Fibroblast of skin of left quadriceps (primary cell): ENCODE results near the gene DSG3.

Experiments used
- DNase-seq, 2 experiments: peaks; one replicate each; pipeline ENCODE4 v3.0.0-alpha.2; 2013; ENCODE audit warnings: low read depth in 2 of 2

DSG3 gene, protein sequence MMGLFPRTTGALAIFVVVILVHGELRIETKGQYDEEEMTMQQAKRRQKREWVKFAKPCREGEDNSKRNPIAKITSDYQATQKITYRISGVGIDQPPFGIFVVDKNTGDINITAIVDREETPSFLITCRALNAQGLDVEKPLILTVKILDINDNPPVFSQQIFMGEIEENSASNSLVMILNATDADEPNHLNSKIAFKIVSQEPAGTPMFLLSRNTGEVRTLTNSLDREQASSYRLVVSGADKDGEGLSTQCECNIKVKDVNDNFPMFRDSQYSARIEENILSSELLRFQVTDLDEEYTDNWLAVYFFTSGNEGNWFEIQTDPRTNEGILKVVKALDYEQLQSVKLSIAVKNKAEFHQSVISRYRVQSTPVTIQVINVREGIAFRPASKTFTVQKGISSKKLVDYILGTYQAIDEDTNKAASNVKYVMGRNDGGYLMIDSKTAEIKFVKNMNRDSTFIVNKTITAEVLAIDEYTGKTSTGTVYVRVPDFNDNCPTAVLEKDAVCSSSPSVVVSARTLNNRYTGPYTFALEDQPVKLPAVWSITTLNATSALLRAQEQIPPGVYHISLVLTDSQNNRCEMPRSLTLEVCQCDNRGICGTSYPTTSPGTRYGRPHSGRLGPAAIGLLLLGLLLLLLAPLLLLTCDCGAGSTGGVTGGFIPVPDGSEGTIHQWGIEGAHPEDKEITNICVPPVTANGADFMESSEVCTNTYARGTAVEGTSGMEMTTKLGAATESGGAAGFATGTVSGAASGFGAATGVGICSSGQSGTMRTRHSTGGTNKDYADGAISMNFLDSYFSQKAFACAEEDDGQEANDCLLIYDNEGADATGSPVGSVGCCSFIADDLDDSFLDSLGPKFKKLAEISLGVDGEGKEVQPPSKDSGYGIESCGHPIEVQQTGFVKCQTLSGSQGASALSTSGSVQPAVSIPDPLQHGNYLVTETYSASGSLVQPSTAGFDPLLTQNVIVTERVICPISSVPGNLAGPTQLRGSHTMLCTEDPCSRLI

DNA sequence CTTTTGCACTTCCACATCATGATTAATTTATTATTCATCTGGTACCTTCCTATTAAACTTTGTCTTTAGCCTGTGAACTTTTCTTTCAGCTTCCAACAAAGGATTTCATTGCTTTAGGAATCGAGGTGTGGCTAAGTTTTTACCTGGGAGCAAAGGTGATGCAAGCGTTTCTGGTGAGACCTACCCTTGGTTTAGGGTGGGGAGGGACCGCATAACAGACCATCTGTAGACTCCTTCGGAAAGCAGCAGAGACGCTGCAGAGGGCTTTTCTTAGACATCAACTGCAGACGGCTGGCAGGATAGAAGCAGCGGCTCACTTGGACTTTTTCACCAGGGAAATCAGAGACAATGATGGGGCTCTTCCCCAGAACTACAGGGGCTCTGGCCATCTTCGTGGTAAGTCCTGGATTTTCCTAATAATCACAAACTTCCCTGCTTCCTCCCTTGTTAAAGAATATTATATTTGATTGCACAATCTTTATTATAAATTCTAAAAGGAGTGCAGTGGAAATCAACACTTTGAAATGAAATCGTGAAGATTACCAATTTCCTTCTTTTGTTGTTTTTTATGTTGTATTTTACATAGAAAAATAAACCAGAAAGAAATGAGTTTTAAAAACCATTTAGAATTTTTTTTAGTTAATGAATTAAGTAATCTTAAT lies at the start of gene DSG3:
DSG3 (plus strand) TSS at position 212 of the 662 bp plus-strand sequence; CDS start at position 349, 137 bp downstream.
- DNase-seq = no peak

DNA sequence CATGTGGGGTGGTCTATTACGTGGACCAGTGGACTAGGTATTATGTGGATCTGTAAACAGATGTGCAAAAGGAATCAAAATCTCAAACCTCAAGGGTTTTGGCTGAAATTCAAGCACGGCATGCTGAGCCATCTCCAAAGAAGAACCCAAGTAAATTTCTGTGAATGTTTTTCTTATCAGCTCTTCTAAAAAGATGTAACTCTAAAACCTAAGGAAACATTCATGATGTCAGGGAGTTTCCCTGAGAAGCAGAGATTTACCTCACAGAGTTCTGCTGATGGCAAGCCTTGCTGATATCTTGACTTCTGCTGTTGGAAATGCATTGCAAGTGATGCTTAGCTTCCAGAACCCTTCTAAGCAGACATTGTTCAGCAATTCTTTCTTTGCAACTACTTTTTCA lies 49.4 kb upstream of the DSG3 start:
- no peak for DNase-seq

DNA sequence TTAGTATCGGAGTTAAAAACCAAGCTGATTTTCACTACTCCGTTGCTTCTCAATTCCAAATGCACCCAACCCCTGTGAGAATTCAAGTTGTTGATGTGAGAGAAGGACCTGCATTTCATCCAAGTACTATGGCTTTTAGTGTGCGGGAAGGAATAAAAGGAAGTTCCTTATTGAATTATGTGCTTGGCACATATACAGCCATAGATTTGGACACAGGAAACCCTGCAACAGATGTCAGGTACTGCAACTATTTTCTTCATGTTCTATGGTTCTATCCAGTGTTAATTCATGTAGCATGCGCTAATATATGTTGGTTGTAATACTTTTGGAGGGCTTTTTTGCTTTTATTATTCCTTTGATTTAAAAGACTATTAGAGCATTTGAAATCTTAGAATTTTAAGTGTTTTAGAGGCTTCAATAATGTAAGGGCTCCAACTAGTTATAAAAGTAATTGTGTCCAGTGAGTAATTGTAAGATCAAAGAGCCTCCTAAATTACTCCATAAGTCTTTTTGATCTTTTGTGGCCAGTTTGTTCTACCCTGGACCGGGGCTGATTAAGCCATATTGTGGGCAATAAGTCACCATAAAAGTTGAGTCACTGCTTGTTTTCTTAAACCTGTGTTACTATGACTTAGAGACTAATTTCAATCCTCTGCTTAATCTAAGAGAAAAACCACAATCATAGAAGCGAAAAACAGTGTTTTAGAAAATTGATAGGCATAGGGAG lies 48.1 kb upstream of the DSG3 start:
- DNase-seq = no peak

DNA sequence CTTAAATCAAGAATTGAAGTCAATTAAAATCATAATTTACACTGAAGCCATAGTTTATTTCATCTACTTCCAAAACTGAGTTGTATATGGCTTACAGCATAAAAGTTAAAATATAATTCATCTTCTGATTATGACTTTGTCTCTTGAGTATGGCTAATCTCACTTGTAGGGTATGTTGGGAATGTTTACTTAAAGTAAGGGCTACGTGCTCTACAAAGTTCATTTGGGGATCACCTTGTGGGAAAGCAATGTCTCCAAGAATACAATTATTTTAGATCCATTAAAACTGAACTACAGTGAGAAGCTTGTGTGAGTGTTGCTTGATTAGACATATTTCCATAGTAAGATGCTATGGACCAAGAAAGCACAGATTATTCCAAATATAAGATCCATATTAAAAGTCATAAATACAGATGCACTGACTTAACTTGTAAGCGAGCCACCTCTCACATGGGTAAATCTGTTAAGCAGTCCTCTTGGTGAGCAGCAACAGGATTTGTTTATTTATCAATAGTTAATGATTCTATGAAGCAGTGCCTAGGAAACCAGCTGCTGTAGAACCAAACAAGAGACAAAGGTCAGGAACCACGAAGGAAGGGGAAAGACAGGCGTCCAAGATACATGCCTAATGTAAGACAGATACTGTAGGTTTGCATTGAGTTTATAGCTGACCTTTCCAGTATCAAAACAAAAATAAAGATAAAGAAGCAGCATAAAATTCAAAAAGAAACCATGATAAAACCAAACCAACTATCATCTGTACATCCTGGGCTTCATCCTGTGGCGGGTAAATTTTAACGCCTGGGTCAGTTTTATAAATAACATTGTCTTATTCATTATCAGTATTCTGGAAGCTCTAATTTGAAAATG lies 46.1 kb upstream of the DSG3 start:
- no peak for DNase-seq

DNA sequence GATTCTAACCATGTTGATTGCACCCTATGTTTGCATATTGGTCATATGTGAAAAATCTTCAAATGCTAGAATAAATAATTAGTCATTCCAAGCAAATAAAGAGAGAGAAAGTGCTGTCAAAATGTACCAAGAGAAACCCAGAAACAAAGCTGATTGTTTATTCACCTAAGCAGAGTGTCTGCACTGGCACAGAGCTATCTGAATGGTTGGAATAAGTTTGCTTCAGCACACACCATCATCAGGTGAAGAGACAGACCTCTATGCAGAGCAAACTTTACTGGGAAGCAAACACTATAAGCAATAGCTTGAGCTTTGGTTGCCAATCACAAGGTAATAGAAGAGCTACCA lies 45.5 kb upstream of the DSG3 start:
- no peak for DNase-seq

DNA sequence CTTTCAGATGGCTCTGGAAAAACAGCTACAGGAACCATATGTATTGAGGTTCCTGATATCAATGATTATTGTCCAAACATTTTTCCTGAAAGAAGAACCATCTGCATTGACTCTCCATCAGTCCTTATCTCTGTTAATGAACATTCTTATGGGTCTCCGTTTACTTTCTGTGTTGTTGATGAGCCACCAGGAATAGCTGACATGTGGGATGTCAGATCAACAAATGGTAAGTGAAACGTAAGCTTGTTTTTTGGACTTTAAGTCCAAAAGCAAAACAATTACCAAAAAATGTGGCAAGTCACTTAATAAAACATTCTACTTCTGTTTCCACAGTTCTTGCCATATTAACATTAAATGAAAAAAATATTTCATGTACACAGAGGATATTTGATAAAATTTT lies 44.1 kb upstream of the DSG3 start:
- DNase-seq = no peak

DNA sequence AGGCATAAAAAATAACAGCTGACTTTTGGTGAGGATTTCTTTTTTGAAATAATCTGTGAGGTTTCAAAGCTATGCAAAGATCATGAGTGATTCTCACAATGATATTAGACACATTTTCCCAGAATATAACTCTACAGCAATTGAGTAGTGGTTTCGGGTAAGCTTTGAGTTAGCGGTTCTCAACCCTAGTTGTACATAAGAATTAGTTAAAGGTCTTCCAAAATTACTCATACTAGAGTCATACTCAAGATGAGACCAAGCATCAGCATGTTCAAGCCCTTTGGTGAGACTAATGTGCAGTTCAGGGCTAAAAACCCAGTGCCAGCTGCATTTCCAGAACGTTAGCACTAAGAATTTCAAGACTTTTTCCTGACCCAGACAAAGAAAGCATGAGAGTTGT lies 39.9 kb upstream of the DSG3 start:
- no peak for DNase-seq

DNA sequence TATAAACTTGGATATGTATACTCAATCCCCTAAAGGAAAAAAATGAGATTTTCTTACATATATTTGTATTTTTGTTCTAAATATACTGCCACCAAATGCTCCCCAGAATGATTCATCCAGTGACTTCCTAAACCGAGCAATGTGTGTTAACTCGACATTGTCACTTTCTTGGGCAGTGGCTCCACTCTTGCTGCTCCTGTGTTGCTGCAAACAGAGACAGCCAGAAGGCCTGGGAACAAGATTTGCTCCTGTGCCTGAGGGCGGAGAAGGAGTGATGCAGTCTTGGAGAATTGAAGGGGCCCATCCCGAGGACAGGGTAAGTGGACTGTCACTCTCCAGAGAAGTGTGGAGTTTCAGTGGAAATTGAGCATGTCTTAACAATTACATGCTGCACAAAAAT lies 38.3 kb upstream of the DSG3 start:
- no peak for DNase-seq

DNA sequence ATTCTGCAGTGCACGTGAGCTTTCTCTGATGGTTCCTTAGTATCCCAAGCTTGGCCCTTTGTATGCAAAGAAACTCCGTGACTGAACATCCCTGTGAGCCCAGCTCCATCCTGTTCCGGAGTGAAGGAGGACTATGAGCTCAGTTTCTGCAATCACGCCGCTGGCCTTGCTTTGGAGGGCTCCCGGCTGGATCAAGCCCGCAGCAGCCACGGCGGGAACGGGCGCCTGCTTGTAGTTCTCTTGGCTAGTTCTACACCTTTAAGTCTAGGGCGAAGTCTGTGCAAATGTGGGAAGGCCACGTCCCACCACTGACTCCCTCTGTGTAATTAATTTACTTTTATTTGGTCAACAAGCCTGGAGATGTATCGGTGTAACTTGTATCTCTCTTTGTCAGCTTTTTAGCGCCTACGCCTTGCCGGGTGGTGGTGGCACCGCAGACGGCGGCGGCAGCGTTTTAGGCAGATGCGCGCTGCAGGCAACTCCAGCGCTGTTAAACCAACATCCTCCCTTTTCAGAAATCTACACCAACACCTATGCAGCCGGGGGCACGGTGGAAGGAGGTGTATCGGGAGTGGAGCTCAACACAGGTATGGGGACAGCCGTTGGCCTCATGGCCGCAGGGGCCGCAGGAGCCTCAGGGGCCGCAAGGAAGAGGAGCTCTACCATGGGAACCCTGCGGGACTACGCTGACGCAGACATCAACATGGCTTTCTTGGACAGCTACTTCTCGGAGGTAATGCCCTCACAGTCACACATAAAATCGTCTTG lies 36.6 kb upstream of the DSG3 start:
- DNase-seq = no peak

DNA sequence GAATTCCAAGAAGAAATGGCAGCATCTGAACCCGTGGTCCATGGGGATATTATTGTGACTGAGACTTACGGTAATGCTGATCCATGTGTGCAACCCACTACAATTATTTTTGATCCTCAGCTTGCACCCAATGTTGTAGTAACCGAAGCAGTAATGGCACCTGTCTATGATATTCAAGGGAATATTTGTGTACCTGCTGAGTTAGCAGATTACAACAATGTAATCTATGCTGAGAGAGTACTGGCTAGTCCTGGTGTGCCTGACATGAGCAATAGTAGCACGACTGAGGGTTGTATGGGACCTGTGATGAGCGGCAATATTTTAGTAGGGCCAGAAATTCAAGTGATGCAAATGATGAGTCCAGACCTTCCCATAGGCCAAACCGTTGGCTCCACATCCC lies 34.4 kb upstream of the DSG3 start:
- no peak for DNase-seq

DNA sequence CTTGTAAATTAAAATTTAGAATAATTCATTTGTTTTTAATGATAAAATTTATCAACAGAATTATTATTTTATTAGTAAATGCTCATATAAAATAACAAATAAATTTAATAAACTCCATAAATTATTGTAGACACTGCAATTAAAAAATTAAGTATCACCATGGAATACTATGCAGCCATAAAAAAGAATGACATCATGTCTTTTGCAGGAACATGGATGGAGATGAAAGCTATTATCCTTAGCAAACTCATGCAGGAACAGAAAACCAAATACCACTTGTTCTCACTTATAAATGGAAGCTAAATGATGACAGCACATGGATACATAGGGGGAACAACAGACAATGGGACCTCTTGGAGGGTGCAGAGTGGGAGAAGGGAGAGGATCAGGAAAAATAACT lies 29.7 kb upstream of the DSG3 start:
- DNase-seq = no peak

DNA sequence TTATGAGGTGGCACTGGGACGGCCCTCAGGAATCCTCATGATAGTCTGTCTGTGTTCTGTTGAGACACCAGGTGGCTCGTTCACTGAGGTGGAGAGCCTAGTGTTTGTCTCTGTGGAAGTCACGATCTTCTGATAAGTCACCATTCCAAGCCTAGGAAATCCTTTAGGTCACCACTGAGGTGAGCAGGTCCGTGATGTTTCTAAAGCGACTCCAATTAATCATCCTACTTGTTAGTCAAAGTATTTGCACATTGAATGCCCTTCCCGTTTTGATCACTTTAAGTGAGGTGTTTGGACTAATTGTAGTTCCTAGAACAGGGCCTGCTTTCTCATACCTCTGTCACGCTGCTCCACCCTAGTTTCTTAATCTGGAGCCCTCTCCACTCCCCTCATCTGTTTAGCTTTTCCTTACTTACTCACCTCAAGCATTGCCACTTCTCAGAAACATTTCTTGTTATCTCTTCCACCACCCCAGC lies 28.0 kb upstream of the DSG3 start:
- DNase-seq = no peak

DNA sequence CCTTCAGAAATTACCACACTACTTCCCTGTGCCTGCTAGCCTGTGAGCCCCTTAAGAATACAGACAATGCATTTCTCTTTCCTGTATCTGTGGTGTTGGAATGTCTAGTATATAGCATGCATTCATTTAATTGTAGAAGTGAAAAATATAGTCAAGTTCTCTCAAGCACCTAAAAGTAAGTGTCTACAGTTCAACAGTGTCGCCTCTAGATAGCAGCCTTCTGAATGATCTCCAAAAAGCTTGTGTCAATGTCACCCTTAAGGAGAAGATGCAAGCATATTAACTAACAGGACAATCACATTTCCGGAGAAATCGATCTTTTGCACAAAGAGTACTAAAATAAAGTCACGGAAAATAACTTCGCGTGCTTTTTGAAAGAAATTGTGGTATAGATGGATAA lies 27.5 kb upstream of the DSG3 start:
- no peak for DNase-seq

DNA sequence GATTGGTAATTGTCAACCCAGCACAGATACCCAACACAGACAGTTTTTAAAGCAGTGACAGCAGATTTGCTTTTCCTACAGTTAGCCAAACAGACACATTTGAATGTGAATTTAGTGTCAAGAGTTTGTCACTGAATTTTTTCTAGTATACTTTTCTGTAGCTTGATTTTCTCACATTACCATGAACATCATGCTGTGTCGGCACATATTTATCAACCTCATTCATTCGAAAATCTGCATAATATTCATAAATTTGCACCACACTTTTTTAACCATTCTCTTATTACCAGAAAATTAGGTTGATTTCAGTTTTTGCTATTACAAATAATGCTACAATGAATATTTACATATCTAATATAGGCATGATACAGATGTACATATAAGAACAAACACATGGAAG lies 27.0 kb upstream of the DSG3 start:
- DNase-seq = no peak

DNA sequence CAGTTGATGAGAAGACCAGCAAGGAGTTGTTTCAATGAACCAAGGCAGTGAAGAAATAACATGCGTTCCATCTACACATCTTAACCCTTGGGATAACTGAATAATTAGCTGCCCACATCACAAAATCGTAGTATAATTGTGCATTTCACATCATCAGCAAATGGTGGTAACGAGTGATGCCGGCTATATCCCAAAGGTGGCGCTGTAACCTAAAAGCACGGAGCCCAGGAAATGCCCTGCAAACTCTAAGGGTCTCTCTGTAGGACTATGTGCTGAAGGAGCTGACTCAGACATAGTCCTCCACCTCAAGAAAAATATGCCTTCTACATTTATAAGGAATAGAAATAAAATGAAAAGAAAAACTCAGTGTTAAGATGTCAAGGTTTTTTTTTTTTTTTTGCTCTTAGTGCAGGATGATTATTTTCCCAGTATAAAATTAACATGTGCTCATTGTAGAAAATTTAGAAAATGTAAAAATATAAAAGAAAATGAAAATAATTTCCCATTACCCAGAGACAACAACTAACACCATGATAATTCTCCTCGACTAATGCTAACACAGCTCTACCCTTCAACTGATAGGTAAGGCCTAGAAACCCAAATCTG lies 23.1 kb upstream of the DSG3 start:
- DNase-seq = peak; percentile 1 to 7

DNA sequence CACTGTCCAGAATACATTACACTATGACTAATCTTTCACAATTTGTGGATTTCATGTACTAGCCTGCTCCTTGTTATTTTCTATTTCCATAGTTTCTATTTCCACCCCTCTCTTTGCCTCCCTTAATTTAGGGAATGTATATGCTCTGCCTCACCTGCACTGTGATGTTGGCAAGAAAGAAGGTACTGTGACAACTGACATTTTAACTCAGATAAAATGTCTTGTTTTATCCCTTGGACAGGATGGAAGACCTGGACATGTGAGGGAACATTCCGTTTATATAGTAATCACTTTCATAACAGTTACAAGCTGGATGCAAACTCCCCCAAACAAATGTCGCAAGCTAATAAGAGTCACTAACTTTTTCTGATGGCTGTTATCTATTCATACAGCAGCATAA lies 21.5 kb upstream of the DSG3 start:
- no peak for DNase-seq

DNA sequence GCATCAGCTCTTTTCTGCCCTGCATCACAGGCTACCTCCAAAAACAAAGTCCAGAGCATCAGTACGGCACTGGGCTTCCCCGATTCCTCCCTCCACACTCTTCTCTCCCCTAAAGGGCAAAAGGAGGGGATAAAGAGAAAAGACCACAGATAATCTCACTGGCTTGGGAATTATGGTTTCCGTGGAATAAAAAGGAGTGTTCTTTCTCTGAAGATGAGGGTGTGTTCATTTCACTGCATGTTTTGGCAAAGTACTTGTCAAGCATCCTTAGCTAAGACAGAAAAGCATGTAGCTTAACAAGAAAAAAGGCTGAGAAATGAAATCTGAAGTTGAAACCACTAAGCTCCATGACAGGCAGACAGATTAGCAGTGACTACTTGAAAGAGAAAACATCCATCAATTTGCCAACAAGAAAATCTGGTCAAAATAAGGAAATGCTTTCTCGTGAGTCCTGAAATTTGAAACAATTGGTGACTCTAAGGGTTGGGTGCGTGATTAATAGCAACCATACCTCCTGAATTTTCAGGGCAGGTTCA lies 20.6 kb upstream of the DSG3 start:
- DNase-seq = no peak

DNA sequence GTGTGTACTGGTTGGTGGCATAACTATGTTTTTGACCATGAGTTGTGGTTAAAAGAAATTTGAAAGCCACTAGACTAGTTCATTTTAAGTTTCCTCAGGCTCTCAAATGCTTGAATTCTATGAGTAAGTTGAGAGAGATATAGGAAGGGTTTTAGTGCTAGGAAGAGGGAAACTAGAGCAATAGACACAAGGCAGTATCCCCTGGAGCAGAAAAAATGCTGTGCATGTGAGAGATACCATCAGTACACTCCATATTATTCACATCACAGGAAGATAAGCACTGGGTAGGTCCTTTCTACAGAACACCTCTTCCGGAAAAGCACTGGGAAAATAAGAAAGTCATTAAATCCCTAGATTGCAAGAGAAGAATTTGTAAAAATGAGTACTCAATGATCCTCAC lies 19.3 kb upstream of the DSG3 start:
- DNase-seq = no peak

DNA sequence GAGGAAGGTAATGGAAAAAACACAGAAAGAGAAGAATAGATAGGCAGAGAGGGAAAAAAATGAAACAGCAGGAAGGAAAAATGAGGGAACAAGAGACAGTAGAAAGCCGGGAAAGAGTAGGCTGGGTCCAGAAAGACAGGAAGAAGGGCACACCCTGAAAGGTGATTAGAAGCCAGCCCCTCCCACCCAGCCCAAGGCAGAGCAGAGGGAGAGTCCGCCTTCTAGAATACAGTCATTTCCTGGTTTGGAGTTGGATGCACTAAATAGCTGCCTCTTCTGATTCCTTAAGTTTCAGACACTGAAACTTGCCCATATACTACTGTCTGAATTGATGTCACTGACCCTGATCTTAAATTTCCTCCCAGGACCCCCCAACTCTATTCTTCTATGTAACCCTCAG lies 17.9 kb upstream of the DSG3 start:
- no peak for DNase-seq
